Stimulated activated CD8-positive, alpha-beta memory T cell treated with anti-CD3 and anti-CD28 coated beads, Interleukin-2, amount 100 ng/mL, for 1 hour (primary cell): ENCODE results near the gene SLA2.
"Not testable (repeated sequence)": the region's sequence is repeated elsewhere in the genome, so short reads cannot be mapped to it uniquely, and the experiment has no call there.

ENCODE experiments used
- DNase-seq, 2 donors: peaks; one replicate each; pipeline ENCODE4 v3.0.0-alpha.2; 2020; ENCODE audit warnings: low read depth in 2 of 2

Gene SLA2

DNA sequence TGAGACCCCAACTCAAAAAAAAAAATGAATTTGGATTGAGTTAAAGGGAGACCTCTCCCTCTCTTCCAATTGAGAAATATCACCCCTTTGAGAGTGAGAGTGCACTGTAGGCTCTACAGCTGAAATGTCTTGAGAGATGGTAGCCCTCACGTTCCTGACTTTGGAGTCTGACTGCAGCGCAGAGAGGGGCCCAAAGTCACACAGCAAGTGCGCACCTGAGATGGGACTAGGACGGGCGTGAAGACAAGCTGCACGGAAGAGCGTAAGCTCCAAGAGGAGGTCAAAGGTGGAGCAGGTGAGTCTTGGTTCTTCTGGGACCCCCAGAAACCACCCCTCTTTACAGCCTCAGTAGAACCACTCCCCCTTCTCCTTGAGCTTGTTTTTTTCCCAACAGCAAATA lies 643 bp downstream of the SLA2 start:
- DNase-seq, result no peak

DNA sequence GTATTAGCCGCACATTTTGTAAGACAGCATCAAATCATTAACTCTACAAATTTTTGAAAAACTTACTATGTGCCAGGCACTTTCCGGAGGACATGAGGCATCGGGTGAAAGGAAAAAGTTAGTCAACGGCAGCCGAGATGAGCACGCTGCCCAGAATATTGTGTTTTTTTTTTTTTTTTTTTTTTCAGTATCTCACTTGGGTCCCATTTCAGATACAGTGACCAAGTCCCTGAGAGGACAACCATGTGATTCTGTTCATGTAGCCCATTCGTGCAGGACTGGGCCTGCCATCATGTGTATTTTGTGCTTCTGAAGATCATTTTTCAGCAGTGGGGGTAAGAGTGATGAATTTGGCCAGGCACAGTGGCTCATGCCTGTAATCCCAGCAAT lies 1.3 kb downstream of the SLA2 start:
- no peak for DNase-seq

DNA sequence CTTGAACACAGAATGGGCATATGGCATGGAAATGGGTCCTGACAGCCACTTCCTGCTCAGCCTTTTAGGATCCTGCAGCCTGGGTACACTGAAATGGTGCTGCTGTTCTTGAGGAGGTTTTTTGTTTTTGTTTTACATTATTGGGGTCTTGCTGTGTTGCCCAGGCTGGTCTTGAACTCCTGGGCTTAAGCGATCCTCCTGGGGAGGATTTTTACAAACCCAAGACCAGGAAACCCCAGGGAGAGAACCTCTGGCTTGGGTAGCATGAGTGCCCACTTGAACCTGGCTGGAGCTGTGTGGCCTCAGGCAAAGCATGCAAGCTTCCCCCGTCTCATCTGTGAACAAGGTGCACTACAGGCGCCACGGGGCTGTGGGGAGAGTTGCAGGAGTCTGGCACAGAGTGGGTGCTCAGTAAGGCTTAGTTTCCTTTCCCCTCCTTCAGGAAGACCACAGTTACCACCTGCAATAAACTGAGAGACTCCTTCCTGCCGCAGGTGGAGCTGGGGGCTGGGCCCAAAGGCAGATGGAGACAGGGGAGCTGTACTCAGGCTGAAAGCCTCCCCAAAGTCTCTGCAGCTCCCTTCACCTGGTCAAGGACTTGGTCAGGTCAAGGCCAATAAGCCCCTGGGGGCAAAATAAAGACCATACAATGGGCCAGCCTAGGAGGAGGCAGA lies 1.8 kb downstream of the SLA2 start:
- peak; percentile 18 to 21 for DNase-seq

DNA sequence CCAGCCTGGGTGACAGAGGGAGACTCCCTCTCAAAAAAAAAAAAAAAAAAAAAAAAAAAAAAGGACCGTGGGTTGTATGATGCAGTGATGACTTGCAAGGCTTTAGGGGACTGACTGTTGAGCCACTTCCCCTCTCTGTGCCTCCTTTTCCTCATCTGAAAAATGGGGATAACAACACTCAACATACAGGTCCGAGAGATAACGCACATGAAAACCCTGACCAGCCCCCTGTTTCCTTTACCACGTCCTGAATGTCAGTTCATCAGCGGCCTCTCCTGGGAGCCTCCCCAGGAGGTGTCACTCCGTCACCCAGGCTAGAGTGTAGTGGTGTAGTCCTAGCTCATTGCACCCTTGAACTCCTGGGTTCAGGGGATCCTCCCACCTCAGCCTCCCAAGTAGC lies 3.9 kb downstream of the SLA2 start:
- DNase-seq, result no peak

DNA sequence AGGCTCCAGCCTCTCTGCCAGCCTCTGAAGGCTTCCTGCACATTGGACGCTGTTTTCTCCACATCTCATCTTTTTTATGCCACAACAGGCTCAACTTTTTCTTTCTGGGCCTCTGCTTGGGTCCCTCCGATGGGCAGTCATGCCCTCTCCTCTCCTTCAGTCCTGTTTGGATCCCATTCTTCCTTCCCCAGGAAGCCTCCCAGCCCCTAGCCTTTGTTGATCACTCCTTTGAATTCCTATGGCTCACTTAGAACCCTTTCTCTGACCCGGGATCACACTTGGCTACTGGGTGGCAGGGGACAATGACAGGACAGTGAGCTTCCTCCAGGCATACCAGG lies 4.5 kb downstream of the SLA2 start:
- no peak for DNase-seq

DNA sequence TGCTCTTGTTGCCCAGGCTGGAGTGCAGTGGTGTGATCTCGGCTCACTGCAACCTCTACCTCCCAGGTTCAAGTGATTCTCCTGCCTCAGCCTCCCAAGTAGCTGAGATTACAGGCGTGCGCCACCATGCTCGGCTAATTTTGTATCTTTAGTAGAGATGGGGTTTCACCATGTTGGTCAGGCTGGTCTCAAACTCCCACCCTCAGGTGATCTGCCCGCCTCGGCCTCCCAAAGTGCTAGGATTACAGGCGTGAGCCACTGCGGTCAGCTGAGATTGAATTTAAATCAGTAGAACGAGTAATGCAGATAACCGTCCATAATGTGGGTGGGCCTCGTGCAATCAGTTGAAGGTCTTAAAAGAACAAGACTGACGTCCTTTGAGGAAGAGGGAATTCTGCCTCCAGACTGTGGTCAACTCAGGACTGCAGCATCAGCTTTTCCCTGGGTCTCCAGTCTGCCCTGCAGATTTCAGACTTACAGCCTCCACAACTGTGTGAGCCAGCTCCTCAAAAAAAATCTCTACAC lies 7.1 kb downstream of the SLA2 start:
- not testable (repeated sequence) for DNase-seq

DNA sequence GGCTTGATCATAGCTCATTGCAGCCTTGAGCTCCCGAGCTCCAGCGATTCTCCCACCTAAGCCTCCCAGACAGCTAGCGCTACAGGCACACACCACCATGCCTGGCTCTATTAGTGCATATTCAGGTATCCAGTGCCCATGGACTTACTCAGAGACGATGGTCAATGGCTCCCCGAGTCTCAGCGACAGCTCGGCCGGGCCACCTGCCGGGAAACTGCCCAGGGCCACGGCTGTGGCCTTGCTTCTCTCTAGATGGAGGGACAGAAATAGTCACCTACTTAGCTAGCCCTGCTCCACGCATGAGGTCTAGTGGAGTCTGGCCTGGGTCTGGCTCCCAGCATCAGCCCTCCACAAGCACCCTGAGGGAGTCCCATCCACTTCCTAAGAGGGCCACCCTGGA lies 11.7 kb downstream of the SLA2 start:
- DNase-seq, result no peak

DNA sequence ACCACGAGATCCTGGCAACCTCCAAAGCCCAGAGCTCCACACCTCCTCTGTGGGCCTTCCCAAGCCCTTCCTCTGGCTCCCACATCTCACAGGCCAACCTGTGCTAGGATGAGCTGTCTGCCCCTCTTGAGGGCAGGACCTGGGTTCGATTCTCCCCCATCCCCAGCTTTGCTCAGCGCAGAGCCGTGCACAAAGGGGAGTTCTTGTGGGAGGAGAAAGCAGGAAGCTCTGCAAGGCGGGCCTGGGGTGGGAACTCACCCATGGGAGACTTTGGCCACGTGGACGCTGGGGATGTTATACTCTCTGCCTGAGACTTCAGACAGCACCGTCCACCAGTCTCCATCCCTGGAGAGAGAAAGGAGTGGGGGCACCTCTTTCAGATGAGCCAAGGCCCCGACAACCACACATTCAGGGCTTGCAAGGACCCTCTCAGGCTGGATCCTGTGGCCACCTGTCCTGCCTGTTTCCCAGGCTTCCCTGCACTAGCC lies 12.7 kb downstream of the SLA2 start:
- no peak for DNase-seq

DNA sequence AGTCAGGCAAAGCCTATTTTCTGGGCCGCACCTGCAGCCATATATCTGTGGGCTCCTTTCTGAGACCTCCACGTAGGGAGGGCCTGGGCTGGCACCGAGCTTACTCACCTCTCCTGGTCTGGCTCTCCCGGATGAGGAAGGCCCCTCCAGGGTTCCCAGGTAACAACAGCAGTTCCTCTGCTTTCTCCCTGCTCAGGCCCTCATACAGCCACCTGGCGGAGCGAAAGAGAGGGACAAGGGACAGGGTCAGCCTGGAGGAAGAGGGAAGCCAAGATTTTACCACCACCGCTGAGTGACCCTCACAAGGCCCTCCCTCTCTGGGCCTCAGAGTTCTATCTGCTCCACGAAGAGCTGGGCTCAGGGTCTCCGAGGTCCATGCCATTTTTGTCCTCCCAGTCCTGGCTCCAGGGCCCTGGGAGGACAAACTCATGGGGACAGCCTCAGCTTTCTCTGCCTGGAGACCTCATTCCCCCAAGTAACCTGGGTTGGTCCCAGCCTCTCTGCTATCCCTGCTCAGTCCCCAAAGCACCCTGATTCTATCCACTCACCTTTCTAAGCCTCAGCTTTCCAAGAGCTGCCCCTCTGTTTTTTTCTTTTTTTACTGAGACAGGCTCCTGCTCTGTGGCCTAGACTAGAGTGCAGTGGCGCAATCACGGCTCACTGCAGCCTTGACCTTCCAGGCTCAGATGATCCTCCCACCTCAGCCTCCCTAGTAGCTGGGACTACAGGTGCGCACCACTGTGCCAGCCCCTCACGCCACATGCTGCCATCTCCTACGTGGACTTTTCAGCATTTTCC lies 13.3 kb downstream of the SLA2 start:
- DNase-seq, result no peak

DNA sequence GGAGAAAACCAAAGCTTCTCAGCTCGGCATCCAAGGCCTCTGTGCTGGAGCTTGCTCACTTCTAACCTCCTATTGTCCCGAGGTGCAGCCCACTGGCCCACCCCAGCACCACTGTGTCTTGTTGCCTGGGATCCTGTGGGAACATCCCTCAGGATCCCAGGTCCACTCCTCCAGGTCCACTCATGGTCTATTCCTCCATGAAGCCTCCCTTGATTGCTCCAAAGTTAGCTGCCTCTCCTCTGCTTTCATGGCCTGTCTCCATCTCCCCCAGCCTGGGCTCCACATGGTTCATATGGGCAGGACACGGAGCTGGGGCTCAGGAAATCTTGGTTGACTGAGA lies 13.9 kb downstream of the SLA2 start:
- DNase-seq, result no peak

DNA sequence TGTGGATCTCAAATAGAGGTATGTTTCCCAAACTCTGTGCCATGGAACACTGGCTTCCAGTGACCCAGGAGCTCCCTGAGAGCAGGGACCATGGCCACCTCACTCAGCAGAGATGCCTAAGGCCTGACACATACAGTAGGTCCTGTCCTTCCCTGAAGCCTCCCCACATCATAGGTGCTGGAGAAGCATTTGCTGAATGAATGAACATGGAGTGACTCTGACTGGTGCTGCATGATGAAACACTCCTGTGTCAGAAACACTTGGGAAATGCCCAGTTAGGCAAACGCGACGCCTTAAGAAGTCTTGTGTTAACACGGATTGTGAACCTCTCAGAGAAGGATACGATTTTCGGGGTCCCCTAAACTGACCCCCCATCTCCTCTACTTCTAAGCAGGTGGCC lies 14.3 kb downstream of the SLA2 start:
- no peak for DNase-seq

DNA sequence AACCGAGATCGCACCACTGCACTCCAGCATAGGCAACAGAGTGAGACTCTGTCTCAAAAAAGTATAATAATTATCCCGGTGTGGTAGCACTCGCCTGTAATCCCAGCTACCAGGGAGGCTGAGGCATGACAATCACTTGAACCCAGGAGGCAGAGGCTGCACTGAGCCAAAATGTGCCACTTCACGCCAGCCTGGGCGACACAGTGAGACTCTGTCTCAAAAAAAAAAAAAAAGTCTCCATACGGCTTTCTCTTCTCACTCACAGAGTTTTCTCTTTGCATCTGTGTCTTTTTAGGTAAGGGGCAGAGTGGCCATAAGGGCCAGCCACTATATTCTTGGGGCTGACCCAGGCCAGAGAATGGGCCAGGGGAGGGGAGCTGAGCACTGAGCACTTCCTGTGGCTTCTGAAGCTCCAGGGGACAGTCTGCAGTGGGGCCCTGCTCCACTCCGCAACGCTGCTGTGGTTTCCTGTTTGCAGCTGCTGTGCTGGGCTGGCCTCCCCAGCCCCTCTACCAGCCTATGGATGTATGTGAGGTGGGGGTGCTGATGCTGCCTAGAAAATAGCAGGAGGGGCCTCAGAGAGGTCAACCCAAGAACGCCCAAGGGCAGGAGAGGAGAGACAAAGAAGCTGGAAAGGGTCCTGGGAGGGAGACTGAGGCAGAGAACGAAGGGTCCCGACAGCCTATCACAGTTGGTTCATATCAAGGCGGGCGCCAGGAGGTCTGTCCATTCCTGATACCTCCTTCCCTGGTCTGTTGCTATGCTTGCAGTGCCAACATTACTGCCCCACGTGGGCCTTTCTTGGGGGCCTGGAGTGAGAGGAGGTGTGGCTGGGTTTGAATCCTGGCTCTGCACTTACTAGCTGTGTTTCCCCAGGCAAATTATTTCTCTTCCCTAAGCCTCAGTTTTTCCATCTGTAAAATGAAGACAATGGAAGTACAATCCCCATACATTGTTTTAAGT lies 16.0 kb downstream of the SLA2 start:
- DNase-seq, result peak in 1 of 2 donors; percentile 24

DNA sequence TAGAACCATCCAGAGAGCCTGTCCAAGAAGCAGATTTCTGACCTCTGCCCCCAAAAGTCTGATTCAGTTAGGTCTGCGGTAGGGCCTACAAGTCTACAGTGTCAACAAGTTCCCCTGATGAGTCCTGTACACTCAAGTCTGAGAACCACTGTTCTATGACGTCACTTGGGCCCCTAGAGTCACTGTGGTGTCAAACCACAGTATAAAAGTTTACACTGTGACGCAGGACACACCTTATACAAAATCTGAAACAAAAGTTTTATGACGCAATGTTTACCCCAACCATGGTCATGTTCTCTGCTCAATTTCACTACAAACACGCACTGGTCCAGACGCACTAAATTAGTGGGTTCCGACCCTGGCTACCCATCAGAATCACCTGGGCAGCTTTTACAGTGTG lies 17.9 kb downstream of the SLA2 start:
- peak in 1 of 2 donors; percentile 15 for DNase-seq

DNA sequence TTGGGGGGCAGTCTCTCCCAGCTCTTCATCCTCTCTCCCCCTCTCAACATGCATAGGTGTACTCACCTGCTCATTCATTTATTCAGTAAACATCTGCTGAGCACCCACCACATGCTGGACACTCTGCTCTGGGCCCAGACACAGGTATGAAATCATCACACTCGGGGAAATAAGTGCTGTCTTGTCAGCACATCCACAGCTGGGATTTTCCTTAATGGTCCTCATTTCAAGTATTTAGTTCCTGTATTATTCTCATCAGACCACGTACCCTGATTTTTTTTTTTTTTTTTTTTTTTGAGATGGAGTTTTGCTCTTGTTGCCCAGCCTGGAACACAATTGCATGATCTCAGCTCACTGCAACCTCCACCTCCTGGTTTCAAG lies 21.1 kb downstream of the SLA2 start:
- no peak for DNase-seq

DNA sequence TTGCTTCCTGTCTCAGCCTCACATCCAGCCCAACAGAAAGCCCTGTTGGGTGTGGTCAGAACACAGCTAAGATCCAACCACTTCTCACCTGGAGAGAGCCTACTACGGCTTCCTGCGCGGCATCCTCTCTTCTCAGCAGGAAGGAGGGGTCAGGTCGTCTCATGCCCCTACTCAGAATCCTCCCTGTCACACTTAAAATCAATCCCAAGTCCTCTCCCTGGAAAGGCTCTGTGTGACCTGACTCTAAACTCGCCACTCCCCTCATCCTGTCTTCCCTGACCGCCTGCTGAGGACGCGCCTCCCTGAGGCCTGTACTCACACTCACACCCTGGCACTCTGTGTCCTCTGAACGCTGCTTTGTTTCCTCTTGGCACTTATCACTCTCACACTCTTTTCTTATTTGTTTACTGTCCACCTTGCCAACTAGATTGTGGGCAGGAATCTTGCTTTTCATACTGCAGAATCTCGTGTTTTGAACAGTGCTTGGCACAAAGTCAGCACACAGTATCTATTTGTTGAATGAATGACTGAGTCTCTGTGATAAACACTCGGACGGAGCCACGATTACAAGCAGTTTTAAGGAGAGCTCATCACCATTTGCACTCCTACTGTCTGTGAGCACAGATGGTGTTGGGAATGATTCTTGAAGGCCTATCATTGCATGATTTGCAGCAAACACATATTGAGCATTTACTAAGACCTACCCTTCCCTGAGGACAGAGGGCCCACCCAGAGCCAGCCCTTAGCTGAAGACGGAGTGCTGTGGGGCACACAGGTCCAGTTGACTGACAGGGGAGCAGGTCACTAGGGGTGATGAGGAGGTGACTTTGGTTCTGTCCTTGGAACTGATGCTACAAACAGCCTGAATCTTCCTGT lies 21.7 kb downstream of the SLA2 start:
- no peak for DNase-seq

DNA sequence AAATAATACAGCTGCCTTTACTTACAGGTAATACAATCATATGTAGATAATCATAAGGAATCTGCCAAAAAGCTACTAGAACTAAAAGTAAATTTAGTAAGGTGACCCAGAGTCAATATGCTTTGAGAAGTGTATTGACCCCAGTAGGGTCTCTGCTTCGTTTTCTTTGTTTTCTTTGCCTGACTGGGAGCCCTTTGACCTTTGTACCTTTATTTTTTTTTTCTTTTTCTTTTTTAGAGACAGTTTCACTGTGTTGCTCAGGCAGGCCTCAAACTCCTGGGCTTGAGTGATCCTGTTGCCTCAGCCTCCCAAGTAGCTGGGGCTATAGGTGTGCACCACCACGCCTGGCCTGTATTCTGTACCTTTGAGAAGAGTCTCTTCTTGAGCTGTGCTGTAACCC lies 22.6 kb downstream of the SLA2 start:
- DNase-seq, result no peak

DNA sequence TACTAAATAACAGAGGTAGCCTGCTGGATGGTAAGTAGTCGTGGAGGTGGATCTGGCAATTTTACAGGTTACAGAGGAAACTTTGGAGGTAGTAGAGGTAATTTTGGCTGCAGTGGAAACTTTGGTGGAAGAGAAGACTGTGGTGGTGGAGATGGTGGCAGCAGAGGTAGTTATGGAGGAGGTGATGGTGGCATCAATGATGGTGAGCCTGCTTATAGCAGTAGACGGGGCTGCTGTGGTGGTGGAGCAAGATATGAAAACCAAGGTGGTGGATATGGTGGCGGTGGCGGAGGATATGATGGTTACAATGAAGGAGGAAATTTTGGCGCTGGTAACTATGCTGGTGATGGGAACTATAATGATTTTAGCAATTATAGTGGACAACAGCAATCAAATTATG lies 25.1 kb downstream of the SLA2 start:
- no peak for DNase-seq

DNA sequence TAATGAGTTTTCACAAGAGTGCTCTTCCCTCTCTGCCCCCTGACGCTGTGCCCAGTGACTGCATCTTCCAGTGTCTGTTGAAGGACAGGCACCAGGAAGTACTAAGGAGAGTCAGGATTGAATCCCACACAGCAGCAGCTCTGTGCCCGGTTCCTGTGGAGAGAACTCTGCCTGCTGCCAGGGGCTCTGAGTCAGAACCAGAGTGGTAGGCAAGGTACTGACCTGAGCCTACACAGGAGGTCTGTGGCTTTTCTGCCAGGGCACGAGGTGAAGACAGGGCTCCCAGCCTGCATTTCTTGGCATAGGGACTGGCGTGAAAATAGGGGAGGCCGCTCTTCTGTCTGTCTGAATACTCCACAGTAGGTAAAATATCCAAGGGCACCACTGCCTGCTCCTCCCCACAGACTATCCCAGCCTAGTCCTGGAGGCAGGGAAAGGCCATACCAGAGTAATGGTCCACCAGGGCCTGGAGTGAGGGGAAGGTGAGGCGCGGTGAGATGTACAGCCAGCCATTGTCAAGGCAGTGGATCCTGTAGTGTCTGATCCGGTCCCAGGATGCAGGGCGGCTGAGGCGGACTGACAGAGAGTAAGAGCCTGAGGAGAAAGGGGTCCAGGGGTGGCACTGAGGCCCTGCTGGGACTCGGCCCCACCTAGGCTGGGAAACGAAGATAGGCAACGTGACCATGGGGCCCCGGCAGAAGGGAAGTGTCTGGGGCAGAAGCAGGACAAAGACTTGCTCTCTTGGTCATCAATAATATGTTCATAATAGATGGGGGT lies 31.0 kb downstream of the SLA2 start:
- no peak for DNase-seq

DNA sequence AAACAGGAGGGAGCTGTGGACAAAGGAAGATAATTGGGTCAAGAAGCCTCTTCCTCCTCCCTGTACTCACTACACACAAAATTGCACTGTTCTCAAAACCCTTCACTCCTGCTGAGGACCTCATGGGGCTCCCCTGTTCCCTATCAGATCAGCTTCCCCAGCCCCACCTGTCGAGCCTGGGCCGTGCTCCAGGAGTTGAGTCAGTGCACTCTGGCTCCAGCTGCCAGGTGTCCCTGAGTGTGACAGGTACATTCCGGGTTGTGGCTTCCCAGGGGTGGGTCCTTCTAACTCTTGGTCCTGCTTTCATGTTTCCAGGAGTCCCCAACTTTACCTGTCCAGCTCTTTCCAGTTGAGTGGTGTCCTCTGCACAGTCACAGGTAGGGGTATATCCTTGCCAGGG lies 32.0 kb downstream of the SLA2 start:
- no peak for DNase-seq

DNA sequence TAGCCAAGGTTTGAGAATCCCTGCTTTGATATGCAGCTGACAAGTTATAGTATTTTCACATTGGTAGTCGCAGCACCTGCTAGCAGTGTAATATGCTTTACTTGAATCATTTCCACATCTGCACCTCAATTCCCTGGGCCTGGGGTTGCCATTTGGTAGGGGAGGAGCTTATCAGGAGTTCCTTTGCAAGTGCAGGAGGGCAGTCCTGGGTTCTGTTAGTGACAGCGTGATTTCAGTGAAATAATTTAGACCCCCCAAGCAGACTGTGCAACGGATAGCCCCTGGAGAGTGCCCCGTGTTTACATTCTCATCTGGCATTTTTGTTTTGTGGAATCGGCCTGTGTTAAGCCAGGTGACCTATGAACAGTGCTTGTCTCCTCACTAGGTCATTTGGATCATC lies 34.4 kb downstream of the SLA2 start:
- no peak for DNase-seq

DNA sequence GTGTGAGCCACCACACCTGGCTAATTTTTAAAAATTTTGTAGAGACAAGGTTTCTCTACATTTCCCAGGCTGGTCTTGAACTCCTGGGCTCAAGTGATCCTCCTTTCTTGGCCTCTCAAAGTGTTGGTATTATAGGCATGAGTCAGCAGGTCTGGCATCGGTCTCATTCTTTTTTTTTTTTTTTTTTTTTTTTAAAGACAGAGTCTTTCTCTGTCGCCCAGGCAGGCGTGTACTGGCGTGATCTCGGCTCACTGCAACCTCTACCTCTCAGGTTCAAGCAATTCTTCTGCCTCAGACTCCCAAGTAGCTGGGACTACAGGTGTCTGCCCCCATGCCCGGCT lies 37.6 kb downstream of the SLA2 start:
- DNase-seq, result not testable (repeated sequence)
